Measurements from ENCODE around the gene SHKBP1. TPM values are rescaled to one million over a fixed set of nuclear protein-coding genes. Genes with fewer than 3 reads are reported as not detected.

SHKBP1 gene
- polyA plus RNA-seq, 1 donor from 2014 or later = 3.8 TPM

GRCh38 chr19:40580619-40581018 lies 3.9 kb downstream of the SHKBP1 start:
- Histone ChIP-seq H3K9me3 (ENCODE audit: low read length) (no peaks in the 10 kb centered on the region), H3F3A (ENCODE audit: insufficient read depth, low read length, poor library complexity, severe bottlenecking) (no peaks in the 10 kb centered on the region), H3K9me2 (ENCODE audit: insufficient read depth, low read length) (no peaks in the 10 kb centered on the region), H4K20me1 (ENCODE audit: insufficient read depth) (no peaks in the 10 kb centered on the region), H3K9ac (ENCODE audit: low read length) (no peak overlapping the region), H3K4me3 (ENCODE audit: low read length) (no peak overlapping the region), H3K27ac (ENCODE audit: low read length) (no peak overlapping the region), H3K79me2 (replicated peaks; ENCODE audit: insufficient read depth, low read length) (no peaks in the 10 kb centered on the region), H3K4me2 (ENCODE audit: low read length) (no peak overlapping the region), H3K36me3 (ENCODE audit: insufficient read depth, low read length) (no peaks in the 10 kb centered on the region), H3K27me3 (ENCODE audit: insufficient read depth, low read depth, low read length) (no peaks in the 10 kb centered on the region), H2AFZ (ENCODE audit: low read depth, low read length) (no peak overlapping the region)
- TF ChIP-seq SMC3 (conservative IDR thresholded peaks at IDR 0.05; ENCODE audit: poor library complexity) (no peak), POLR2AphosphoS5 (IDR thresholded peaks at IDR 0.05) (no peak), TAF1 (IDR thresholded peaks at IDR 0.05; ENCODE audit: low read depth) (no peak), REST (IDR thresholded peaks at IDR 0.05; ENCODE audit: borderline replicate concordance) (no peak), MXI1 (conservative IDR thresholded peaks at IDR 0.05; ENCODE audit: poor library complexity, severe bottlenecking) (no peak), RAD21 (conservative IDR thresholded peaks at IDR 0.05) (no peak), EZH2 (IDR thresholded peaks at IDR 0.05; ENCODE audit: borderline replicate concordance, insufficient read depth, low read length, poor library complexity, severe bottlenecking) (no peak), EP300 (conservative IDR thresholded peaks at IDR 0.05; ENCODE audit: poor library complexity, severe bottlenecking) (no peak)
- TF ChIP-seq, protein P1, sequence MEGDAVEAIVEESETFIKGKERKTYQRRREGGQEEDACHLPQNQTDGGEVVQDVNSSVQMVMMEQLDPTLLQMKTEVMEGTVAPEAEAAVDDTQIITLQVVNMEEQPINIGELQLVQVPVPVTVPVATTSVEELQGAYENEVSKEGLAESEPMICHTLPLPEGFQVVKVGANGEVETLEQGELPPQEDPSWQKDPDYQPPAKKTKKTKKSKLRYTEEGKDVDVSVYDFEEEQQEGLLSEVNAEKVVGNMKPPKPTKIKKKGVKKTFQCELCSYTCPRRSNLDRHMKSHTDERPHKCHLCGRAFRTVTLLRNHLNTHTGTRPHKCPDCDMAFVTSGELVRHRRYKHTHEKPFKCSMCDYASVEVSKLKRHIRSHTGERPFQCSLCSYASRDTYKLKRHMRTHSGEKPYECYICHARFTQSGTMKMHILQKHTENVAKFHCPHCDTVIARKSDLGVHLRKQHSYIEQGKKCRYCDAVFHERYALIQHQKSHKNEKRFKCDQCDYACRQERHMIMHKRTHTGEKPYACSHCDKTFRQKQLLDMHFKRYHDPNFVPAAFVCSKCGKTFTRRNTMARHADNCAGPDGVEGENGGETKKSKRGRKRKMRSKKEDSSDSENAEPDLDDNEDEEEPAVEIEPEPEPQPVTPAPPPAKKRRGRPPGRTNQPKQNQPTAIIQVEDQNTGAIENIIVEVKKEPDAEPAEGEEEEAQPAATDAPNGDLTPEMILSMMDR (IDR thresholded peaks at IDR 0.05; ENCODE audit: poor library complexity, severe bottlenecking) = no peak

- no peaks in the 10 kb centered on the region for H3F3A ChIP-seq (ENCODE audit: insufficient read depth, low read length, poor library complexity, severe bottlenecking)
- no peaks in the 10 kb centered on the region for H4K20me1 ChIP-seq (ENCODE audit: insufficient read depth)
- no peaks in the 10 kb centered on the region for H3K79me2 ChIP-seq (replicated peaks; ENCODE audit: insufficient read depth, low read length)
- no peak overlapping the region for H2AFZ ChIP-seq (ENCODE audit: low read depth, low read length)
- no peaks in the 10 kb centered on the region for H3K36me3 ChIP-seq (ENCODE audit: insufficient read depth, low read length)
- H3K4me2 ChIP-seq (ENCODE audit: low read length) = no peak overlapping the region
- no peak overlapping the region for H3K9ac ChIP-seq (ENCODE audit: low read length)
- no peaks in the 10 kb centered on the region for H3K9me2 ChIP-seq (ENCODE audit: insufficient read depth, low read length)
- no peaks in the 10 kb centered on the region for H3K27me3 ChIP-seq (ENCODE audit: insufficient read depth, low read depth, low read length)
- H3K4me3 ChIP-seq (ENCODE audit: low read length) = no peak overlapping the region
- no peak overlapping the region for H3K27ac ChIP-seq (ENCODE audit: low read length)
- H3K9me3 ChIP-seq (ENCODE audit: low read length) = no peaks in the 10 kb centered on the region
- TF ChIP-seq EP300 (conservative IDR thresholded peaks at IDR 0.05; ENCODE audit: poor library complexity, severe bottlenecking) (no peak), TAF1 (IDR thresholded peaks at IDR 0.05; ENCODE audit: low read depth) (no peak), RAD21 (conservative IDR thresholded peaks at IDR 0.05) (no peak), REST (IDR thresholded peaks at IDR 0.05; ENCODE audit: borderline replicate concordance) (no peak), POLR2AphosphoS5 (IDR thresholded peaks at IDR 0.05) (no peak), EZH2 (IDR thresholded peaks at IDR 0.05; ENCODE audit: borderline replicate concordance, insufficient read depth, low read length, poor library complexity, severe bottlenecking) (no peak), SMC3 (conservative IDR thresholded peaks at IDR 0.05; ENCODE audit: poor library complexity) (no peak), MXI1 (conservative IDR thresholded peaks at IDR 0.05; ENCODE audit: poor library complexity, severe bottlenecking) (no peak)
- TF ChIP-seq, protein P1 (IDR thresholded peaks at IDR 0.05; ENCODE audit: poor library complexity, severe bottlenecking) = no peak
Measured at GRCh38 chr19:40581531-40581930, 4.9 kb downstream of the SHKBP1 start.
